ENCODE results near the gene OTUB2. TPM values are rescaled to one million over a fixed set of nuclear protein-coding genes. Genes with fewer than 3 reads are reported as not detected.

Gene OTUB2
- total and polyA plus RNA-seq, 4 donors, result 0.28 to 0.92 (median 0.63) TPM

DNA sequence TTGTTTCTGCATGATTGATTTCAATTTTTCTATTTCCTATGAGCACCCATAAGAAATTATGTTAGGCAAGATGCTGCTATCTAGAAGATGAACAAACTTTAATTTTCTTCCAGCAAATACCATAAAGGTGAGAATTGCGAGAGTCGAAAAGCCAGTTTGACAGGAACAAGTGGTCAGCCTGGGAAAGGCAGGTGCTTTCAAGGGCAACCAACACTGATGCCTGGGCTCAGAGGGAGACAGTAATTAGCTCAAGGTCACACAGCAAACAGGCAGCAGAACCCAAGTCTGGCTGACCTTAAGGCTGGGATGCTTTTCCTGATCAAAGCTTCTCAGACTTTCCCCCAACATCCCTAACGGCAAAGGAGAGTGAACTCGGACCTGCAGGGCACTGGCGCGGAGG, 6.8 kb upstream of the OTUB2 start (continued):
- TF ChIP-seq, protein P1, sequence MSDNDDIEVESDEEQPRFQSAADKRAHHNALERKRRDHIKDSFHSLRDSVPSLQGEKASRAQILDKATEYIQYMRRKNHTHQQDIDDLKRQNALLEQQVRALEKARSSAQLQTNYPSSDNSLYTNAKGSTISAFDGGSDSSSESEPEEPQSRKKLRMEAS (IDR thresholded peaks at IDR 0.05), result no peak
- TF ChIP-seq, protein P2, sequence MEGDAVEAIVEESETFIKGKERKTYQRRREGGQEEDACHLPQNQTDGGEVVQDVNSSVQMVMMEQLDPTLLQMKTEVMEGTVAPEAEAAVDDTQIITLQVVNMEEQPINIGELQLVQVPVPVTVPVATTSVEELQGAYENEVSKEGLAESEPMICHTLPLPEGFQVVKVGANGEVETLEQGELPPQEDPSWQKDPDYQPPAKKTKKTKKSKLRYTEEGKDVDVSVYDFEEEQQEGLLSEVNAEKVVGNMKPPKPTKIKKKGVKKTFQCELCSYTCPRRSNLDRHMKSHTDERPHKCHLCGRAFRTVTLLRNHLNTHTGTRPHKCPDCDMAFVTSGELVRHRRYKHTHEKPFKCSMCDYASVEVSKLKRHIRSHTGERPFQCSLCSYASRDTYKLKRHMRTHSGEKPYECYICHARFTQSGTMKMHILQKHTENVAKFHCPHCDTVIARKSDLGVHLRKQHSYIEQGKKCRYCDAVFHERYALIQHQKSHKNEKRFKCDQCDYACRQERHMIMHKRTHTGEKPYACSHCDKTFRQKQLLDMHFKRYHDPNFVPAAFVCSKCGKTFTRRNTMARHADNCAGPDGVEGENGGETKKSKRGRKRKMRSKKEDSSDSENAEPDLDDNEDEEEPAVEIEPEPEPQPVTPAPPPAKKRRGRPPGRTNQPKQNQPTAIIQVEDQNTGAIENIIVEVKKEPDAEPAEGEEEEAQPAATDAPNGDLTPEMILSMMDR (IDR thresholded peaks at IDR 0.05; ENCODE audit: low read depth, low read length, missing input control), result no peak
- TF ChIP-seq HNF4A (conservative IDR thresholded peaks at IDR 0.05), result no peak
- no peak for TF ChIP-seq HNF4G (IDR thresholded peaks at IDR 0.05)
- no peak for TF ChIP-seq GABPA (IDR thresholded peaks at IDR 0.05 in 1 of 2, conservative IDR thresholded peaks at IDR 0.05 in 1 of 2)
- no peak for TF ChIP-seq SP1 (IDR thresholded peaks at IDR 0.05)
- TF ChIP-seq EGR1 (IDR thresholded peaks at IDR 0.05; ENCODE audit: low read depth in 2 of 2), result no peak
- TF ChIP-seq FOXA1 (IDR thresholded peaks at IDR 0.05), result no peak
- TF ChIP-seq JUND (IDR thresholded peaks at IDR 0.05), result no peak

GRCh38 chr14:94020267-94020666, 5.9 kb upstream of the OTUB2 start:
- H3K4me3 ChIP-seq (ENCODE audit: low read depth in 1 of 3, low read length in 3 of 3), result no peak overlapping the region
- no peak overlapping the region for H3K9ac ChIP-seq (ENCODE audit: low read depth in 1 of 2, low read length in 2 of 2)
- no peaks in the 10 kb centered on the region for H3K36me3 ChIP-seq (ENCODE audit: control insufficient read depth in 4 of 4, insufficient read depth in 3 of 4, low read depth in 1 of 4, low read length in 3 of 4)
- H3K27ac ChIP-seq (ENCODE audit: low read depth in 1 of 2, low read length in 2 of 2), result no peak overlapping the region
- no peak for TF ChIP-seq REST (IDR thresholded peaks at IDR 0.05)
- H3K4me1 ChIP-seq (ENCODE audit: control insufficient read depth in 4 of 4, insufficient read depth in 4 of 4, low read length in 3 of 4), result no peaks in the 10 kb centered on the region
- no peaks in the 10 kb centered on the region for H3K27me3 ChIP-seq (ENCODE audit: control insufficient read depth in 4 of 4, insufficient read depth in 4 of 4, low read length in 3 of 4)
- 93% methylated on average over 4 of the region's 4 CpGs for WGBS
- H3K9me3 ChIP-seq (ENCODE audit: control insufficient read depth in 4 of 4, low read length in 3 of 4), result no peaks in the 10 kb centered on the region
- DNase-seq (ENCODE audit: low spot score), result no peak

GRCh38 chr14:94021001-94021400, 5.1 kb upstream of the OTUB2 start:
- Histone ChIP-seq H3K4me3 (ENCODE audit: low read depth in 1 of 3, low read length in 3 of 3) (no peak overlapping the region), H3K27me3 (ENCODE audit: control insufficient read depth in 4 of 4, insufficient read depth in 4 of 4, low read length in 3 of 4) (no peaks in the 10 kb centered on the region), H3K36me3 (ENCODE audit: control insufficient read depth in 4 of 4, insufficient read depth in 3 of 4, low read depth in 1 of 4, low read length in 3 of 4) (no peaks in the 10 kb centered on the region), H3K27ac (ENCODE audit: low read depth in 1 of 2, low read length in 2 of 2) (no peak overlapping the region), H3K9ac (ENCODE audit: low read depth in 1 of 2, low read length in 2 of 2) (no peak overlapping the region), H3K9me3 (ENCODE audit: control insufficient read depth in 4 of 4, low read length in 3 of 4) (no peaks in the 10 kb centered on the region), H3K4me1 (ENCODE audit: control insufficient read depth in 4 of 4, insufficient read depth in 4 of 4, low read length in 3 of 4) (peaks cover 0 to 3% (median under 1%) of the 10 kb centered on the region in 4 donors)
- 92% methylated on average over 2 of the region's 2 CpGs for WGBS
- no peak for DNase-seq (ENCODE audit: low spot score)
- TF ChIP-seq YY1 (IDR thresholded peaks at IDR 0.05), result no peak
- TF ChIP-seq, protein P3, sequence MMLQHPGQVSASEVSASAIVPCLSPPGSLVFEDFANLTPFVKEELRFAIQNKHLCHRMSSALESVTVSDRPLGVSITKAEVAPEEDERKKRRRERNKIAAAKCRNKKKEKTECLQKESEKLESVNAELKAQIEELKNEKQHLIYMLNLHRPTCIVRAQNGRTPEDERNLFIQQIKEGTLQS (IDR thresholded peaks at IDR 0.05), result no peak
- no peak for TF ChIP-seq RAD21 (IDR thresholded peaks at IDR 0.05)
- TF ChIP-seq, protein P2 (IDR thresholded peaks at IDR 0.05; ENCODE audit: low read depth, low read length, missing input control), result no peak
- TF ChIP-seq HNF4G (IDR thresholded peaks at IDR 0.05), result no peak
- TF ChIP-seq REST (IDR thresholded peaks at IDR 0.05), result no peak
- TF ChIP-seq ZBTB33 (IDR thresholded peaks at IDR 0.05), result no peak
- TF ChIP-seq, protein P1 (IDR thresholded peaks at IDR 0.05), result no peak
- no peak for TF ChIP-seq FOXA2 (IDR thresholded peaks at IDR 0.05)
- TF ChIP-seq HNF4A (conservative IDR thresholded peaks at IDR 0.05), result no peak
- TF ChIP-seq NR2F2 (IDR thresholded peaks at IDR 0.05), result no peak
- TF ChIP-seq GABPA (IDR thresholded peaks at IDR 0.05 in 1 of 2, conservative IDR thresholded peaks at IDR 0.05 in 1 of 2), result no peak
